Testis (tissue), 3 donors: ENCODE data around the gene CLEC2B. TPM values are rescaled to one million over a fixed set of nuclear protein-coding genes. Genes with fewer than 3 reads are reported as not detected.

Experiments
- DNase-seq: peaks from one replicate; pipeline ENCODE4 v3.0.0-alpha.2; 2019
- H3K27ac ChIP-seq, 2 donors: fragments of 200-600 bp; sonication (generic); one replicate each; pipeline ENCODE4 v1.5.1; 2019
- H3K27me3 ChIP-seq: fragments of 200-600 bp; sonication (generic); one replicate; pipeline ENCODE4 v1.5.1; 2019
- H3K36me3 ChIP-seq: fragments of 200-600 bp; sonication (generic); one replicate; pipeline ENCODE4 v1.5.1; 2017; ENCODE audit warnings: low read depth; ENCODE audit errors: missing control alignments
- H3K4me1 ChIP-seq: fragments of 200-600 bp; sonication (generic); one replicate; pipeline ENCODE4 v1.5.1; 2019
- H3K4me3 ChIP-seq, 2 donors: fragments of 200-600 bp; sonication (generic); one replicate each; pipeline ENCODE4 v1.5.1; 2017 to 2019
- H3K9me3 ChIP-seq: fragments of 200-600 bp; sonication (generic); one replicate; pipeline ENCODE4 v1.5.1; 2017
- CTCF ChIP-seq, 3 experiments: fragments of 450-650 bp in 2 of 3; fragments of 200-600 bp in 1 of 3; sonication (generic) in 1 of 3; IDR thresholded peaks; one replicate each; pipeline ENCODE4 v1.5.1; 2016 to 2019; ENCODE audit warnings: antibody characterized with exemption in 3 of 3, mild to moderate bottlenecking in 2 of 3, moderate library complexity in 1 of 3
- POLR2A ChIP-seq: fragments of 450-650 bp; IDR thresholded peaks from one replicate; pipeline ENCODE4 v1.6.1; 2017; ENCODE audit warnings: antibody characterized with exemption, mild to moderate bottlenecking, moderate library complexity
- WGBS, 2 donors: methylation state at CpG; one replicate each; pipeline ENCODE4 v1.1.5; 2018; 5-methylcytosine and 5-hydroxymethylcytosine counted together
- intact Hi-C: fragments of 100-400 bp; cut with DNase I; formaldehyde crosslinking; loops from one replicate; pipeline ENCODE4 v1.15.1; 2023; ENCODE audit warnings: low total_unique reads
- polyA plus RNA-seq: library from polyadenylated mRNA; stranded (reverse); fragments of 350-450 nt; fragmentation: Illumina TruSeq; extraction: RNeasy Lipid Tissue Mini Kit (QIAGEN cat#74804); gene quantifications from one replicate; pipeline ENCODE4 v1.2.3, GENCODE V29; 2014; ENCODE audit warnings: low read depth, low replicate concordance; ENCODE audit not compliant: insufficient read depth
- total RNA-seq, 2 donors: library from RNA; depleted of rRNA; stranded (reverse); fragments of >200 nt; gene quantifications; one replicate each; pipeline ENCODE4 v1.2.3, GENCODE V29; 2016

CLEC2B gene
- total and polyA plus RNA-seq, 3 donors from 2014 or later: 1.2 to 5.1 (median 3.3) TPM

DNA sequence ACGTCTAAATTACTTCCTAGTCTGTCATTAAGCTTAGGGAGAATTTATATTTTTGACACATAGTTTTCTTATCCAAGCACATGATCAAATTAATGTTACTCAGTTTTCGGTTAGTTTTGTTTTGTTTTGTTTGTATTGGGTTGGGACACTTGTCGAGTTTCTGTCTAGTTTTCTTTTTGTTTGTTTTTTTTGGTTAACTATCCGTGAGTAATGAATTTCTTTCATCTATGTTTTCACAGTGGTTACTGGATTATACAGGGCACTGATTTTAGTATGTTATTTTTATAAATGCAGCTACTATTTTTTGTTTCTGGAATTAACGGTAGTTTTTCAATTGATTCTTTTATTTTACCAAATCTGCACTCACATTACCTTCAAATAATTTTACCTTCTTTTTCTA, 39.2 kb downstream of the CLEC2B start:
- TF ChIP-seq POLR2A (no peak), CTCF (IDR thresholded peaks at IDR 0.05) (no peak)

GRCh38 chr12:9829483-9829882, 39.7 kb downstream of the CLEC2B start:
- H3K4me1 ChIP-seq: no peaks in the 10 kb centered on the region
- no peak overlapping the region for H3K4me3 ChIP-seq
- intact Hi-C loops: no loop called here
- WGBS, 2 donors: 72 to 86% methylated on average over 3 of the region's 3 CpGs
- no peak for DNase-seq
- H3K27ac ChIP-seq: no peak overlapping the region
- no peaks in the 10 kb centered on the region for H3K27me3 ChIP-seq
- TF ChIP-seq POLR2A (no peak), CTCF (IDR thresholded peaks at IDR 0.05) (no peak)
- no peaks in the 10 kb centered on the region for H3K9me3 ChIP-seq
- H3K36me3 ChIP-seq: no peaks in the 10 kb centered on the region

More for the DNA sequence above, 39.2 kb downstream of the CLEC2B start:
- no peaks in the 10 kb centered on the region for H3K36me3 ChIP-seq
- no peak for DNase-seq
- H3K27me3 ChIP-seq: no peaks in the 10 kb centered on the region
- no peaks in the 10 kb centered on the region for H3K4me1 ChIP-seq
- intact Hi-C loops: no loop called here
- H3K27ac ChIP-seq: no peak overlapping the region
- H3K4me3 ChIP-seq: no peak overlapping the region
- H3K9me3 ChIP-seq: no peaks in the 10 kb centered on the region
- WGBS, 2 donors: 76 to 83% methylated on average over 5 of the region's 5 CpGs

- Histone ChIP-seq H3K27ac (no peak within 1 kb of the TSS), H3K36me3 (no peaks in the 10 kb centered on the region), H3K4me3 (no peak within 1 kb of the TSS), H3K27me3 (no peaks in the 10 kb centered on the region), H3K9me3 (no peaks in the 10 kb centered on the region), H3K4me1 (no peaks in the 10 kb centered on the region)
- intact Hi-C loops: no loop called here
- TF ChIP-seq CTCF (IDR thresholded peaks at IDR 0.05) (no peak), POLR2A (no peak)
- WGBS, 2 donors: 76 to 84% methylated on average over 3 of the region's 3 CpGs
- no peak for DNase-seq
These were observed 41.8 kb downstream of the CLEC2B start, which contains the start of gene KLRF1 for GRCh38 chr12:9827209-9827888. TSS of gene KLRF1 (plus strand) at chr12:9827481. CDS start at chr12:9827545, 64 bp downstream.

DNA sequence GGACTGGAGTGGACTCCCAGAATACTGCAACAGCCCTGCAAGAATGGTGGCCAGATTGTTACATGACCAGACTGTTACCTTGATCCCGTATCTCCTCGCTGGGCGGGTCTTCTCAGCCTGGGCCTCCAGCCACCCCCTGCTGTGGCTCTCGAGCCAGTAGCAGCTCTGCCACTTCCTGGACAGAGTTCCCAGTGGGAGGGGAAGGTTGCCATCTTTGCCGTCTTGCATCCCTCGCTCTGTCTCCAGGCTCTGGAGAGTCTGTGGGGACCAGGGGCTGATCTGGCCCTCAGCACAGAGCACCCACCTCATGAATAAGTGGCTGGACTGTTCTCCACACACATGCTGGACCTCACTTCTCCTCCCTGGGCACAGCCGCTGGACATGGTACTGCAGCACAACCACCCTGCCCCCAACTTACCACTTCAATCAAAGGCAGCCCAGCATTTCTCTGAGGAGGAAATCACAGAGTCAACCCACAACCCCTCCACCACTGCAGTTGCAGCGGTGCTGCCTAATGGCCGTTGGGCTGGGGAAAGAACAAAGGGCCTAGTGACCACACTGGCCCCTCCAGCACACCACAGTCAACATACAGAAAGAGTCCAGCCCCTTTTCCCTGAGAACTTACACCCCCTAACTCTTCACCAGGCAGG, 48.7 kb downstream of the CLEC2B start:
- DNase-seq: no peak
- Histone ChIP-seq H3K27me3 (no peaks in the 10 kb centered on the region), H3K27ac (no peak overlapping the region), H3K36me3 (no peaks in the 10 kb centered on the region), H3K4me3 (no peak overlapping the region), H3K4me1 (no peaks in the 10 kb centered on the region), H3K9me3 (no peaks in the 10 kb centered on the region)
- WGBS, 2 donors: 80 to 90% methylated on average over 2 to 9 of the region's 9 CpGs
- TF ChIP-seq POLR2A: no peak
- TF ChIP-seq CTCF (IDR thresholded peaks at IDR 0.05): no peak
- intact Hi-C loops: no loop called here
